Ovary (tissue), 9 donors: ENCODE measurements around the gene CKLF. TPM values are rescaled to one million over a fixed set of nuclear protein-coding genes. Genes with fewer than 3 reads are reported as not detected.

ENCODE experiments used
- DNase-seq, 5 donors: peaks; one replicate each; pipeline ENCODE4 v3.0.0-alpha.2; 2019 to 2020
- H3K27ac ChIP-seq, 2 donors: fragments of 200-600 bp; one replicate each; pipeline versions ENCODE4 v1.5.1 to v1.8.0; 2019 to 2022
- H3K27me3 ChIP-seq: fragments of 200-600 bp; one replicate; pipeline ENCODE4 v1.8.0; 2022
- H3K36me3 ChIP-seq: fragments of 200-600 bp; sonication (generic); one replicate; pipeline ENCODE4 v1.5.1; 2019
- H3K4me1 ChIP-seq: one replicate; pipeline ENCODE4 v1.8.1; 2013; ENCODE audit warnings: mild to moderate bottlenecking, moderate library complexity; ENCODE audit not compliant: insufficient read depth
- H3K4me3 ChIP-seq: fragments of 200-600 bp; sonication (generic); one replicate; pipeline ENCODE4 v1.5.1; 2017
- H3K9me3 ChIP-seq, 2 donors: fragments of 200-600 bp in 1 of 2; sonication (generic) in 1 of 2; one replicate each; pipeline versions ENCODE4 v1.5.1 to v1.8.1; 2013 to 2019; ENCODE audit warnings: mild to moderate bottlenecking in 1 of 2, moderate library complexity in 1 of 2
- CTCF ChIP-seq, 3 donors: fragments of 450-650 bp in 2 of 3; fragments of 200-600 bp in 1 of 3; IDR thresholded peaks; one replicate each; pipeline versions ENCODE4 v1.5.1 to v1.8.0; 2016 to 2022; ENCODE audit warnings: antibody characterized with exemption in 3 of 3, mild to moderate bottlenecking in 1 of 3
- EP300 ChIP-seq: sonication (generic); formaldehyde crosslinking; IDR thresholded peaks from one replicate; pipeline ENCODE4 v1.6.1; 2017; ENCODE audit warnings: antibody characterized with exemption
- POLR2A ChIP-seq: fragments of 450-650 bp; IDR thresholded peaks from one replicate; pipeline ENCODE4 v1.6.1; 2017; ENCODE audit warnings: antibody characterized with exemption, mild to moderate bottlenecking, moderate library complexity
- WGBS, 3 donors: extraction: QIAGEN DNeasy Blood & Tissue Kit in 1 of 3; methylation state at CpG; one replicate each; pipeline versions ENCODE4 v1.1.5 to v1.1.7; 2013 to 2017; 5-methylcytosine and 5-hydroxymethylcytosine counted together
- intact Hi-C, 4 donors: fragments of 100-400 bp; cut with DNase I; formaldehyde crosslinking; loops; one replicate each; pipeline versions ENCODE4 v1.11.0 to v1.15.1; 2022 to 2023
- polyA plus RNA-seq, 2 donors: library from polyadenylated mRNA; stranded (reverse); fragments of 200-250 nt in 1 of 2; fragments of 350-450 nt in 1 of 2; fragmentation: Illumina TruSeq in 1 of 2; extraction: RNeasy Lipid Tissue Mini Kit (QIAGEN cat#74804) in 1 of 2; gene quantifications; one replicate each; pipeline ENCODE4 v1.2.3, GENCODE V29; 2013 to 2014
- total RNA-seq, 7 donors: library from RNA; depleted of rRNA in 2 of 7; stranded (reverse); fragments of >200 nt in 2 of 7; fragmentation: NEBNext Ultra II Directional in 3 of 7; extraction: Animal tissue kit (Norgen Biotek cat#: 25700) in 3 of 7; gene quantifications; one replicate each; pipeline versions ENCODE4 v1.1.0 to v1.2.4, GENCODE V29; 2016 to 2023
- donor health status: DM: no; HTN: no; CAD: no; lungs with moderate emphysema.
- donor health status: DM: no; HTN: no; CAD: no.
- donor health status: Bipolar disorder and iron deficiency.
- donor health status: DM: yes; HTN: yes; CAD: no.
- donor health status: DM: no; HTN: no; CAD: no.
- donor health status: DM: yes; HTN: yes; CAD: no.

CKLF gene
- total and polyA plus RNA-seq, 9 donors = 22.3 to 46.8 (median 32.6) TPM

GRCh38 chr16:66568355-66568754 lies 16.0 kb downstream of the CKLF start:
- no peak overlapping the region for H3K27ac ChIP-seq
- 72 to 87% (median 82%) methylated on average over 2 of the region's 2 CpGs for WGBS, 3 donors
- no peak for TF ChIP-seq CTCF (IDR thresholded peaks at IDR 0.05)
- TF ChIP-seq POLR2A = no peak
- TF ChIP-seq EP300 = no peak

GRCh38 chr16:66569131-66569530 lies 16.8 kb downstream of the CKLF start:
- no peak for DNase-seq
- Histone ChIP-seq H3K36me3 (no peaks in the 10 kb centered on the region), H3K4me3 (no peak overlapping the region), H3K27me3 (no peaks in the 10 kb centered on the region), H3K4me1 (peaks cover 1% of the 10 kb centered on the region), H3K27ac (no peak overlapping the region), H3K9me3 (no peaks in the 10 kb centered on the region)
- WGBS, 3 donors = 94 to 97% (median 94%) methylated on average over 1 of the region's 1 CpG
- intact Hi-C loops = no loop called here
- TF ChIP-seq CTCF (IDR thresholded peaks at IDR 0.05) (no peak), EP300 (no peak), POLR2A (no peak)

More at GRCh38 chr16:66568355-66568754, 16.0 kb downstream of the CKLF start:
- H3K4me3 ChIP-seq = no peak overlapping the region
- DNase-seq = no peak
- intact Hi-C loops = no loop called here
- no peaks in the 10 kb centered on the region for H3K9me3 ChIP-seq
- peaks cover 1% of the 10 kb centered on the region for H3K4me1 ChIP-seq
- no peaks in the 10 kb centered on the region for H3K27me3 ChIP-seq
- H3K36me3 ChIP-seq = no peaks in the 10 kb centered on the region

GRCh38 chr16:66569827-66570405 lies 17.5 kb downstream of the CKLF start:
- no peak overlapping the region for H3K27ac ChIP-seq
- TF ChIP-seq CTCF (IDR thresholded peaks at IDR 0.05) (no peak), EP300 (no peak), POLR2A (no peak)

GRCh38 chr16:66572356-66572755 lies 20.0 kb downstream of the CKLF start:
- intact Hi-C loops = no loop called here
- Histone ChIP-seq H3K27me3 (no peaks in the 10 kb centered on the region), H3K9me3 (no peaks in the 10 kb centered on the region), H3K4me1 (peaks cover 1% of the 10 kb centered on the region), H3K36me3 (no peaks in the 10 kb centered on the region), H3K27ac (no peak overlapping the region), H3K4me3 (no peak overlapping the region)
- WGBS, 3 donors = 75 to 90% (median 87%) methylated on average over 2 of the region's 2 CpGs
- TF ChIP-seq POLR2A (no peak), EP300 (no peak), CTCF (IDR thresholded peaks at IDR 0.05) (no peak)
- no peak for DNase-seq

More at GRCh38 chr16:66569827-66570405, 17.5 kb downstream of the CKLF start:
- intact Hi-C loops = no loop called here
- WGBS, 3 donors = 24 to 38% (median 30%) methylated on average over 3 of the region's 3 CpGs
- H3K27me3 ChIP-seq = no peaks in the 10 kb centered on the region
- H3K4me1 ChIP-seq = peaks cover 1% of the 10 kb centered on the region
- no peaks in the 10 kb centered on the region for H3K36me3 ChIP-seq
- no peak for DNase-seq
- no peak overlapping the region for H3K4me3 ChIP-seq
- no peaks in the 10 kb centered on the region for H3K9me3 ChIP-seq
